ENCODE results near the gene NOX1.
"Not testable (repeated sequence)": the region's sequence is repeated elsewhere in the genome, so short reads cannot be mapped to it uniquely, and the experiment has no call there.

The NOX1 gene

GRCh38 chrX:100819534-100819836, 54.7 kb downstream of the NOX1 start:
- DNase-seq (ENCODE audit: low spot score) = no peak

GRCh38 chrX:100817340-100817739, 56.8 kb downstream of the NOX1 start:
- DNase-seq (ENCODE audit: low spot score) = no peak

- no peak for DNase-seq (ENCODE audit: low spot score)
Observed at GRCh38 chrX:100812216-100813158, 61.7 kb downstream of the NOX1 start.

GRCh38 chrX:100808265-100808664, 65.9 kb downstream of the NOX1 start:
- DNase-seq (ENCODE audit: low spot score) = not testable (repeated sequence)

- no peak for DNase-seq (ENCODE audit: low spot score)
Observed at GRCh38 chrX:100804780-100805179, 69.4 kb downstream of the NOX1 start.

GRCh38 chrX:100802843-100803242, 71.3 kb downstream of the NOX1 start:
- no peak for DNase-seq (ENCODE audit: low spot score)

- no peak for DNase-seq (ENCODE audit: low spot score)
Observed at GRCh38 chrX:100798484-100799214, 75.5 kb downstream of the NOX1 start.

- DNase-seq (ENCODE audit: low spot score) = no peak
Observed at GRCh38 chrX:100797359-100797758, 76.8 kb downstream of the NOX1 start.

GRCh38 chrX:100796371-100796770, 77.8 kb downstream of the NOX1 start:
- DNase-seq (ENCODE audit: low spot score) = not testable (repeated sequence)
